Measurements from ENCODE around the gene MLLT11.

Gene MLLT11

DNA sequence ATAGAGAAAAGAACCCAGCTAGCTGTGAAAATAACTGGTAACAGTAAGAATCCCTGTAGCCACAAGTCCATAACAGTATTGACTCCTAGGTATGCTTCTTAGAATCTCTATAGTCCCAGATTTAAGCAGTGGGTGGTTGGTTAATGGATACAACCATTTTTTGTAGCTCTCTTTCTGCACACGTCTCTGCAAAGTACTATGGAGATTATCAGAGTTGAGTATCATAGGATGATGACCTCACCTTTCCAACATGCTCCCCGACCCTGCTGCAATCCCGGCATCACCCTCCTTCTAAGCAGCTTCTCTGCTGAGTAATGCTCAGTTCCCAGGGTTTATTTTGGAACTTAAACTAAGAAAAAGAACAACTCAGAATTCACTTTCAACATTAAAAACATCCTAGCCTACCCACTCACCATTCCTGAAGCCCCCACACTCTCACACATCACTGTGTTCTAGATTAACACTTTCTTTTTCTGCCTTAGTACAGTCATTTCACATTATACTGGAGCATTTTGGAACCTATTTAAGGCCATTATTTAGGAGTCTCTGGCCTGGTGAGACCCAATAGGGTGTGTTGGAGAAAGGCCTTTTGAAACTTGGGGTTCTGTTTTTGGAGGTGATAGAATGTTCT is 2.7 kb downstream of the MLLT11 start:
- TF ChIP-seq, protein P1, sequence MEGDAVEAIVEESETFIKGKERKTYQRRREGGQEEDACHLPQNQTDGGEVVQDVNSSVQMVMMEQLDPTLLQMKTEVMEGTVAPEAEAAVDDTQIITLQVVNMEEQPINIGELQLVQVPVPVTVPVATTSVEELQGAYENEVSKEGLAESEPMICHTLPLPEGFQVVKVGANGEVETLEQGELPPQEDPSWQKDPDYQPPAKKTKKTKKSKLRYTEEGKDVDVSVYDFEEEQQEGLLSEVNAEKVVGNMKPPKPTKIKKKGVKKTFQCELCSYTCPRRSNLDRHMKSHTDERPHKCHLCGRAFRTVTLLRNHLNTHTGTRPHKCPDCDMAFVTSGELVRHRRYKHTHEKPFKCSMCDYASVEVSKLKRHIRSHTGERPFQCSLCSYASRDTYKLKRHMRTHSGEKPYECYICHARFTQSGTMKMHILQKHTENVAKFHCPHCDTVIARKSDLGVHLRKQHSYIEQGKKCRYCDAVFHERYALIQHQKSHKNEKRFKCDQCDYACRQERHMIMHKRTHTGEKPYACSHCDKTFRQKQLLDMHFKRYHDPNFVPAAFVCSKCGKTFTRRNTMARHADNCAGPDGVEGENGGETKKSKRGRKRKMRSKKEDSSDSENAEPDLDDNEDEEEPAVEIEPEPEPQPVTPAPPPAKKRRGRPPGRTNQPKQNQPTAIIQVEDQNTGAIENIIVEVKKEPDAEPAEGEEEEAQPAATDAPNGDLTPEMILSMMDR (IDR thresholded peaks at IDR 0.05; ENCODE audit: control insufficient read depth, extremely low read depth, insufficient read depth): no peak
- H3K4me3 ChIP-seq (ENCODE audit: low read depth, low read length): no peak overlapping the region
- no peak for DNase-seq (ENCODE audit: low read depth)

DNA sequence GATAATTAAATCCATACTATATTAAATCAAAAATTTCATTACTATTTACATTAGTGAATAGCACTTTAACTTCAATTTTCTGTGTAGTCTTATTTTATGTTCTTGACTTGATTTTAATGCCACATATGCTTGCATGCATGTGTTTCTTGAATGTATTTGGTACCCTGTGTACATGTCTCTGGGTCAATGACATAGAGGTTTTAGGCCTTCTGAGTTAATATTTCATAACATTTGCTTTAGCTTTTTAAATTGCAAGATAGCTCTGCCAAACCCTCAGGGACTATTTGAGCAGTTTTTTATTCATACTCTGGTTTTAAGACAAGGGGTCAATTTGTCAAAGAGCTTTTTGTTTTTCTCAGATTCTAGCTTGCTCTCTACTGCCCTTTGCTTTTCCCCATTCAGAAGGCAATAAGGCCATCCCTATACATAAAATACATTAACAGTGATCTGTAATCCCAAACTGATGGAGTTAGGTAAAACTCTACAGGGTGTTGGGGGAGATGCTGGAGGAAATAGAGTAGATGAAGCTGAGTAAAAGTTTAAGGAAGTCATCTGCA is 5.0 kb downstream of the MLLT11 start:
- H3K4me3 ChIP-seq (ENCODE audit: low read depth, low read length): no peak overlapping the region
- TF ChIP-seq, protein P1 (IDR thresholded peaks at IDR 0.05; ENCODE audit: control insufficient read depth, extremely low read depth, insufficient read depth): no peak
- DNase-seq (ENCODE audit: low read depth): no peak

DNA sequence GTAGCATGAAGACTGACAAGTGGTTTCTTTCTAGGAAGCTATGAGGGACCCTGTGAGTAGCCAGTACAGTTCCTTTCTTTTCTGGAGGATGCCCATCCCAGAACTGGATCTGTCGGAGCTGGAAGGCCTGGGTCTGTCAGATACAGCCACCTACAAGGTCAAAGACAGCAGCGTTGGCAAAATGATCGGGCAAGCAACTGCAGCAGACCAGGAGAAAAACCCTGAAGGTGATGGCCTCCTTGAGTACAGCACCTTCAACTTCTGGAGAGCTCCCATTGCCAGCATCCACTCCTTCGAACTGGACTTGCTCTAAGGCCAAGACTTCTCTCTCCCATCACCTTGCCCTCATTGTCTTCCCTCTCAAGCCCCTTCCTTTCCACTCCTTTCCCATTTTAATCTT is 7.0 kb downstream of the MLLT11 start:
- DNase-seq (ENCODE audit: low read depth): no peak
- H3K4me3 ChIP-seq (ENCODE audit: low read depth, low read length): no peak overlapping the region
- TF ChIP-seq, protein P1 (IDR thresholded peaks at IDR 0.05; ENCODE audit: control insufficient read depth, extremely low read depth, insufficient read depth): no peak

DNA sequence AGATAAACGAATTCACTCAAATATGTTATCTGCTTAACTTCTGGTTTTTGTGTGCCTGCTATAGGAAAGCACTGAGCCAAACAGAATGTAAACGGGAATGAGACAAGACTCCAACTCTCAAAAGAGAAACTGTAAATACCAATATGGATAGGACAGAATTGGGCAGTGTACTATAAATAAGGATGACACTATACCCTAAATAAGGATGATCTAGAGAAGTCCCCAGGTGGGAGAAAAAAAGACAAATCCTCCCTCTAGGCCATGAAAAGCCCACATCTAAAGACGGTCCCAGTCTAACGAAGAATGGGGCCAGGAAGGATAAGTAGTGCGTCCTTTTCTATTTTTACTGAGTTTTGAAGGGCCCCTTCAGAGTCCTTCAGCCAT is 8.9 kb downstream of the MLLT11 start:
- no peak overlapping the region for H3K4me3 ChIP-seq (ENCODE audit: low read depth, low read length)
- TF ChIP-seq, protein P1 (IDR thresholded peaks at IDR 0.05; ENCODE audit: control insufficient read depth, extremely low read depth, insufficient read depth): no peak
- no peak for DNase-seq (ENCODE audit: low read depth)

DNA sequence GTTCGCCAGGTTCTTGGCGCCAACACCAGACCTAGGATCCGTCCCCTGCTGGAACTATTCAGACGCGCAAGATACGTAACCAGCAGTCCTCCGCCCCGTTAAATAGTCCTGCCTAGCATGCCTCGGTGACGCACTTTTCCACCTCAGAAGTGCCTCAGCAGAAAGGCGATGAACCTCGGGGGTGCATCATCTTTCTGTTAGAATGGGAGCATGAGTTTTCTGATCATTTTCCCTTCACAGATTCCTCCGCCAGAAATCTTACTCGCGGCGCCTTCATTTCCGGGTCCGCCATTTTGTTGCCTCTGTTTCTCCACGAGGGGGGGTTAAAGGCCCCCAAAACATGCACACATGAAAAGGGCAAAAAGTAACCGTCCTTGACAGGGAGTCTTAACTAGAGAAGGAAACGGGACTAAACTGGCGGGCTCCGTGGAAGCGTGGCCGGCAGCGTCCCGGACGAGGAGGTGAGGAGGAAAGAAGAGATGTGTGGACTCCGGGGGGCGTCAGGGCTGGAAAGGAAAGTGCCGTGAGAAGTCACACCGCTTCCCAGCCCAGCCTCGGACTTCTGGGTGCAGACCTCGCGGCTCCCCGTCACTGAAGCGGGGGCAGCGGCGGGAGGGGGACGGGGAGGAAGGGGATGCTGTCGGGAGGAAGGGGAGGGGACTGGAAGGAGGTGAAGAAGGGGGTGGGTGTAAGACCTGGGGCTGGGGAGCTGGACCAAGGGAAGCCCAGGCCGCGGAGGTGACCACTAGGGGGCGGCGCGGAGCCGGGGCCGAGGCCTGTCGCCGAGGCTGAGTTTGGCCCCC is 10.5 kb downstream of the MLLT11 start, which contains the start of gene GABPB2:
GABPB2 (plus strand) TSS at position 288 of the 803 bp plus-strand sequence. CDS start 17,429 bp downstream, outside the sequence.
- TF ChIP-seq, protein P1 (IDR thresholded peaks at IDR 0.05; ENCODE audit: control insufficient read depth, extremely low read depth, insufficient read depth): peak; percentile 86
- H3K4me3 ChIP-seq (ENCODE audit: low read depth, low read length): peak within 1 kb of the TSS; percentile 98
- DNase-seq (ENCODE audit: low read depth): peak; percentile 94

DNA sequence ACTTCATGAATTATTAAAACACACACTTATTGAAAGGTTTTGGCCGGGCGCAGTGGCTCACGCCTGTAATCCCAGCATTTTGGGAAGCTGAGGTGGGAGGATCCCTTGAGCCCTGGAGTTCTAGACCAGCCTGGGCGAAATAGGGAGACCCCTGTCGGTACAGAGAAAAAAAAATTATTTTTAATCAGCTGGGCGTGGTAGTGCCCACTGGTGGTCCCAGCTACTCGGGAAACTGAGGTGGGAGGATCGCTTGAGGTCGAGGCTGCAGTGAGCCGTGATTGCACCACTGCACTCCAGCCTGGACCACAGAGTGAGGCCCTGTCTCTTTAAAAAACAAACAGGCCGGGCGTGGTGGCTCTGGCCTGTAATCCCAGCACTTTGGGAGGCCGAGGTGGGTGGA is 12.0 kb downstream of the MLLT11 start:
- H3K4me3 ChIP-seq (ENCODE audit: low read depth, low read length): no peak overlapping the region
- TF ChIP-seq, protein P1 (IDR thresholded peaks at IDR 0.05; ENCODE audit: control insufficient read depth, extremely low read depth, insufficient read depth): no peak
- DNase-seq (ENCODE audit: low read depth): no peak

Data from LNCaP clone FGC (cell line).